ENCODE measurements around the gene MS4A18. TPM values are rescaled to one million over a fixed set of nuclear protein-coding genes. Genes with fewer than 3 reads are reported as not detected.

Gene MS4A18
- total RNA-seq, 1 experiment from 2014 or later, result not detected

DNA sequence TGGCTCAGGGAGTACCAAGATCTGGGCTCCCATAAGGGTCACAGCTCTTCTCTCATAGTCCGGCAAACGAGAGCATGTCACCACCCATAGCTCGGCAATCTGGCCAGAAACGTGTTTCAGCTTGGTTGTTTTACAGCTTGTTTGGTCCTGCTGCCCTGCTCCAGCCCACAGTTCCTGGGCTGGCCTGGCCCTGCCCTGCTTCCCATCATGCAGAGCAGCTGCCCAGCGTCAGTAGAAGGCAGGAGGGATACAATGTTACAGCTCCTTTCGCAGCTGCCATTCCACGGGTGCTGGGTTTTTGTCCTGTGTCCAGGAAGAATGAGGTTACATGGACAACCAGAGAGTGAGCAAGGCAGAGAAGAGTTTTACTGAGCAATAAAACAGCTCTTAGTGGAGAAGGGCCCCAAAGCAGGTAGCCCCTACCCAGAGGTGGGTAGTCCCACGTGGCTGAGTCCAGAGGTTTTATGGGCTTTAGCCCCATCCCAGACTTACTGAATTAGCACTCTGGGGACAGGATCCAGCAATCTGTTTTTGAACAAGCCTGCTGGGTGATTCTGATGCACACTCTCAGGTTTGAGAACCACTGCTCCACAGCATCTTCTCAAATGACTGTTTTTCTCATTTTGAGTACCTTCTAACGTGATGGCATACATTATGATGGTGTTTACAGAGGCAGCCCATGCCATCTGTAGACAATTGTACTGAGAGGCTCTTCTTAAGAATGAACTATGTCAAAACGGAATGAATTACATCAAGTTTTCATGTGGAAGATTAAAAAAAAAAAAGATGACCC is 5.8 kb upstream of the MS4A18 start (continued):
- TF ChIP-seq, protein P1, sequence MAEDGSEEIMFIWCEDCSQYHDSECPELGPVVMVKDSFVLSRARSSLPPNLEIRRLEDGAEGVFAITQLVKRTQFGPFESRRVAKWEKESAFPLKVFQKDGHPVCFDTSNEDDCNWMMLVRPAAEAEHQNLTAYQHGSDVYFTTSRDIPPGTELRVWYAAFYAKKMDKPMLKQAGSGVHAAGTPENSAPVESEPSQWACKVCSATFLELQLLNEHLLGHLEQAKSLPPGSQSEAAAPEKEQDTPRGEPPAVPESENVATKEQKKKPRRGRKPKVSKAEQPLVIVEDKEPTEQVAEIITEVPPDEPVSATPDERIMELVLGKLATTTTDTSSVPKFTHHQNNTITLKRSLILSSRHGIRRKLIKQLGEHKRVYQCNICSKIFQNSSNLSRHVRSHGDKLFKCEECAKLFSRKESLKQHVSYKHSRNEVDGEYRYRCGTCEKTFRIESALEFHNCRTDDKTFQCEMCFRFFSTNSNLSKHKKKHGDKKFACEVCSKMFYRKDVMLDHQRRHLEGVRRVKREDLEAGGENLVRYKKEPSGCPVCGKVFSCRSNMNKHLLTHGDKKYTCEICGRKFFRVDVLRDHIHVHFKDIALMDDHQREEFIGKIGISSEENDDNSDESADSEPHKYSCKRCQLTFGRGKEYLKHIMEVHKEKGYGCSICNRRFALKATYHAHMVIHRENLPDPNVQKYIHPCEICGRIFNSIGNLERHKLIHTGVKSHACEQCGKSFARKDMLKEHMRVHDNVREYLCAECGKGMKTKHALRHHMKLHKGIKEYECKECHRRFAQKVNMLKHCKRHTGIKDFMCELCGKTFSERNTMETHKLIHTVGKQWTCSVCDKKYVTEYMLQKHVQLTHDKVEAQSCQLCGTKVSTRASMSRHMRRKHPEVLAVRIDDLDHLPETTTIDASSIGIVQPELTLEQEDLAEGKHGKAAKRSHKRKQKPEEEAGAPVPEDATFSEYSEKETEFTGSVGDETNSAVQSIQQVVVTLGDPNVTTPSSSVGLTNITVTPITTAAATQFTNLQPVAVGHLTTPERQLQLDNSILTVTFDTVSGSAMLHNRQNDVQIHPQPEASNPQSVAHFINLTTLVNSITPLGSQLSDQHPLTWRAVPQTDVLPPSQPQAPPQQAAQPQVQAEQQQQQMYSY (CRISPR knock-in tag; IDR thresholded peaks at IDR 0.05), result no peak
- TF ChIP-seq, protein P2, sequence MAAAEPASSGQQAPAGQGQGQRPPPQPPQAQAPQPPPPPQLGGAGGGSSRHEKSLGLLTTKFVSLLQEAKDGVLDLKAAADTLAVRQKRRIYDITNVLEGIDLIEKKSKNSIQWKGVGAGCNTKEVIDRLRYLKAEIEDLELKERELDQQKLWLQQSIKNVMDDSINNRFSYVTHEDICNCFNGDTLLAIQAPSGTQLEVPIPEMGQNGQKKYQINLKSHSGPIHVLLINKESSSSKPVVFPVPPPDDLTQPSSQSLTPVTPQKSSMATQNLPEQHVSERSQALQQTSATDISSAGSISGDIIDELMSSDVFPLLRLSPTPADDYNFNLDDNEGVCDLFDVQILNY (CRISPR knock-in tag; IDR thresholded peaks at IDR 0.05), result no peak
- TF ChIP-seq, protein P3, sequence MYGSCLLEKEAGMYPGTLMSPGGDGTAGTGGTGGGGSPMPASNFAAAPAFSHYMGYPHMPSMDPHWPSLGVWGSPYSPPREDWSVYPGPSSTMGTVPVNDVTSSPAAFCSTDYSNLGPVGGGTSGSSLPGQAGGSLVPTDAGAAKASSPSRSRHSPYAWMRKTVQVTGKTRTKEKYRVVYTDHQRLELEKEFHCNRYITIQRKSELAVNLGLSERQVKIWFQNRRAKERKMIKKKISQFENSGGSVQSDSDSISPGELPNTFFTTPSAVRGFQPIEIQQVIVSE (CRISPR knock-in tag; IDR thresholded peaks at IDR 0.05; ENCODE audit: borderline replicate concordance), result no peak
- TF ChIP-seq CREM (CRISPR knock-in tag; IDR thresholded peaks at IDR 0.05) (no peak), ZNF671 (CRISPR knock-in tag; IDR thresholded peaks at IDR 0.05) (no peak), NR2C2 (CRISPR knock-in tag; IDR thresholded peaks at IDR 0.05) (no peak), MXD4 (CRISPR knock-in tag; IDR thresholded peaks at IDR 0.05; ENCODE audit: borderline replicate concordance) (no peak), CREB1 (CRISPR knock-in tag; IDR thresholded peaks at IDR 0.05) (no peak), CBFB (CRISPR knock-in tag; IDR thresholded peaks at IDR 0.05; ENCODE audit: low read depth) (no peak), HMGA2 (CRISPR knock-in tag; IDR thresholded peaks at IDR 0.05) (no peak)
- TF ChIP-seq, protein P4, sequence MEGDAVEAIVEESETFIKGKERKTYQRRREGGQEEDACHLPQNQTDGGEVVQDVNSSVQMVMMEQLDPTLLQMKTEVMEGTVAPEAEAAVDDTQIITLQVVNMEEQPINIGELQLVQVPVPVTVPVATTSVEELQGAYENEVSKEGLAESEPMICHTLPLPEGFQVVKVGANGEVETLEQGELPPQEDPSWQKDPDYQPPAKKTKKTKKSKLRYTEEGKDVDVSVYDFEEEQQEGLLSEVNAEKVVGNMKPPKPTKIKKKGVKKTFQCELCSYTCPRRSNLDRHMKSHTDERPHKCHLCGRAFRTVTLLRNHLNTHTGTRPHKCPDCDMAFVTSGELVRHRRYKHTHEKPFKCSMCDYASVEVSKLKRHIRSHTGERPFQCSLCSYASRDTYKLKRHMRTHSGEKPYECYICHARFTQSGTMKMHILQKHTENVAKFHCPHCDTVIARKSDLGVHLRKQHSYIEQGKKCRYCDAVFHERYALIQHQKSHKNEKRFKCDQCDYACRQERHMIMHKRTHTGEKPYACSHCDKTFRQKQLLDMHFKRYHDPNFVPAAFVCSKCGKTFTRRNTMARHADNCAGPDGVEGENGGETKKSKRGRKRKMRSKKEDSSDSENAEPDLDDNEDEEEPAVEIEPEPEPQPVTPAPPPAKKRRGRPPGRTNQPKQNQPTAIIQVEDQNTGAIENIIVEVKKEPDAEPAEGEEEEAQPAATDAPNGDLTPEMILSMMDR (IDR thresholded peaks at IDR 0.05), result no peak
- TF ChIP-seq, protein P5, sequence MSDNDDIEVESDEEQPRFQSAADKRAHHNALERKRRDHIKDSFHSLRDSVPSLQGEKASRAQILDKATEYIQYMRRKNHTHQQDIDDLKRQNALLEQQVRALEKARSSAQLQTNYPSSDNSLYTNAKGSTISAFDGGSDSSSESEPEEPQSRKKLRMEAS (CRISPR knock-in tag; IDR thresholded peaks at IDR 0.05), result no peak

DNA sequence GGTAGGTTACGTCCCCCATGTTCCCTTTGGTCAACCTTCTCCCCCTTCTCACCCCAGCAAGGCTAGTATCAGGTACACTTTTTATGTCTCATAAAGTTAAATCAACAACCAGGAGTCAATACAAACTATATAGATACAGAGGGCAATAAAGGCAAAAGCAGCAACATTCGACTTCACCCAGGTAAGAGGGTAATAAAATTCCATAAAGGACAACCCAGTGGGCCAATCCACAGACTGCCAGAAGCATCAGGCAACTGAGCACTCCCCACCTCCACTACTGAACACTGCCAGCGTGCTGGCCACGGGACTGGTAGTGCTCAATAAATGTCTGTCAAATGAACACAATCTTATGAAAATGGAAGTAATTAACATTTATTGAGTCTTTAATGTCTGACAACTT is 5.1 kb upstream of the MS4A18 start:
- no peak for ATAC-seq
- H3K36me3 Mint-ChIP-seq, result peaks cover 3% of the 10 kb centered on the region; the same call in 1 of the 2 replicates

More for the DNA sequence above, 5.1 kb upstream of the MS4A18 start:
- Mint-ChIP-seq H3K9me3 (peaks cover 30% of the 10 kb centered on the region), H3K27me3 (ENCODE audit: low read depth) (peaks cover 14% of the 10 kb centered on the region), H3K4me1 (no peaks in the 10 kb centered on the region), H3K27ac (no peak overlapping the region), H3K4me3 (no peak overlapping the region)
- no peak for DNase-seq (ENCODE audit: low spot score)
- TF ChIP-seq, protein P6, sequence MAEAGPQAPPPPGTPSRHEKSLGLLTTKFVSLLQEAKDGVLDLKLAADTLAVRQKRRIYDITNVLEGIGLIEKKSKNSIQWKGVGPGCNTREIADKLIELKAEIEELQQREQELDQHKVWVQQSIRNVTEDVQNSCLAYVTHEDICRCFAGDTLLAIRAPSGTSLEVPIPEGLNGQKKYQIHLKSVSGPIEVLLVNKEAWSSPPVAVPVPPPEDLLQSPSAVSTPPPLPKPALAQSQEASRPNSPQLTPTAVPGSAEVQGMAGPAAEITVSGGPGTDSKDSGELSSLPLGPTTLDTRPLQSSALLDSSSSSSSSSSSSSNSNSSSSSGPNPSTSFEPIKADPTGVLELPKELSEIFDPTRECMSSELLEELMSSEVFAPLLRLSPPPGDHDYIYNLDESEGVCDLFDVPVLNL (CRISPR knock-in tag; IDR thresholded peaks at IDR 0.05; ENCODE audit: borderline replicate concordance, low read depth), result no peak
- TF ChIP-seq, protein P7, sequence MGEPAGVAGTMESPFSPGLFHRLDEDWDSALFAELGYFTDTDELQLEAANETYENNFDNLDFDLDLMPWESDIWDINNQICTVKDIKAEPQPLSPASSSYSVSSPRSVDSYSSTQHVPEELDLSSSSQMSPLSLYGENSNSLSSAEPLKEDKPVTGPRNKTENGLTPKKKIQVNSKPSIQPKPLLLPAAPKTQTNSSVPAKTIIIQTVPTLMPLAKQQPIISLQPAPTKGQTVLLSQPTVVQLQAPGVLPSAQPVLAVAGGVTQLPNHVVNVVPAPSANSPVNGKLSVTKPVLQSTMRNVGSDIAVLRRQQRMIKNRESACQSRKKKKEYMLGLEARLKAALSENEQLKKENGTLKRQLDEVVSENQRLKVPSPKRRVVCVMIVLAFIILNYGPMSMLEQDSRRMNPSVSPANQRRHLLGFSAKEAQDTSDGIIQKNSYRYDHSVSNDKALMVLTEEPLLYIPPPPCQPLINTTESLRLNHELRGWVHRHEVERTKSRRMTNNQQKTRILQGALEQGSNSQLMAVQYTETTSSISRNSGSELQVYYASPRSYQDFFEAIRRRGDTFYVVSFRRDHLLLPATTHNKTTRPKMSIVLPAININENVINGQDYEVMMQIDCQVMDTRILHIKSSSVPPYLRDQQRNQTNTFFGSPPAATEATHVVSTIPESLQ (CRISPR knock-in tag; IDR thresholded peaks at IDR 0.05), result no peak
- ChIA-PET POLR2A (no interaction called here), CTCF (no interaction called here)
